B cell (primary cell): ENCODE results near the gene UNC13D.

ENCODE experiments used
- EZH2 ChIP-seq: IDR thresholded peaks from 2 replicates; pipeline ENCODE4 v1.6.1; 2012; ENCODE audit warnings: borderline replicate concordance, low read depth, mild to moderate bottlenecking, moderate library complexity, low read length; ENCODE audit not compliant: insufficient read depth, poor library complexity, severe bottlenecking
- TF ChIP-seq, protein P1 (sequence below): fragments of 200-600 bp; IDR thresholded peaks from one replicate; pipeline ENCODE4 v1.8.0; 2022; ENCODE audit warnings: antibody characterized with exemption, mild to moderate bottlenecking

DNA sequence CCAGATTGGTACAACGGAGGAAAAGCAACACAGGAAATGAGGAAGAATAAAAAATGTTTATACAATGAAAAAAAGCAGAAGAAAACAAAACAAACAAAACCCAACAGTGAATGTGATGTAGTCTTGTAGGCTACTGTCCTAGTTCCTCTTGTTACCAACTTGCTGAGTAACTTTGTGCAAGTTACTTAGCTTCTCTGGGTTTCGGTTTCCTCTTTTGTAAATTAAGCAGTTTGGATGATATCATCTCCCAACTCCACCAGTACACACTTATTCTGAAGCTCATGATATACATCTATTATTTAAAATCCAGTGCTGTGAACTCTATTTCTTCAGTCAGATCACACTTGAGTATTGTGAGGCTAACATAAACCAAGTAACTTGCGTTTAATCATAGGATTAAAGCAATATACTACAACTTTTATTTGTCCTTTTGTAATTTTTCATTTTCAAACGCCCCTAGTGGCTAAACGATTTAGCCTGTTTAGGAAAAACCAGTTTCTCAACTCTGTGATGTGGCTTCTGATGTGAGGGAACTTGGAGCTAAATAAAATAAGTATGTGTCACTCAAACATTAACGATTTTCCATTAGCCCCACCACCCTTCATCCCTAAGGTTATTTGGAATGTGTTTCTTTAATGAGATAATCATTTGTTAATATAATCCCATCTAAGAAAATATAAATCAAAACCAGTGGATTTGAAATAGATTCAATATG, 61.0 kb downstream of the UNC13D start:
- TF ChIP-seq, protein P1, sequence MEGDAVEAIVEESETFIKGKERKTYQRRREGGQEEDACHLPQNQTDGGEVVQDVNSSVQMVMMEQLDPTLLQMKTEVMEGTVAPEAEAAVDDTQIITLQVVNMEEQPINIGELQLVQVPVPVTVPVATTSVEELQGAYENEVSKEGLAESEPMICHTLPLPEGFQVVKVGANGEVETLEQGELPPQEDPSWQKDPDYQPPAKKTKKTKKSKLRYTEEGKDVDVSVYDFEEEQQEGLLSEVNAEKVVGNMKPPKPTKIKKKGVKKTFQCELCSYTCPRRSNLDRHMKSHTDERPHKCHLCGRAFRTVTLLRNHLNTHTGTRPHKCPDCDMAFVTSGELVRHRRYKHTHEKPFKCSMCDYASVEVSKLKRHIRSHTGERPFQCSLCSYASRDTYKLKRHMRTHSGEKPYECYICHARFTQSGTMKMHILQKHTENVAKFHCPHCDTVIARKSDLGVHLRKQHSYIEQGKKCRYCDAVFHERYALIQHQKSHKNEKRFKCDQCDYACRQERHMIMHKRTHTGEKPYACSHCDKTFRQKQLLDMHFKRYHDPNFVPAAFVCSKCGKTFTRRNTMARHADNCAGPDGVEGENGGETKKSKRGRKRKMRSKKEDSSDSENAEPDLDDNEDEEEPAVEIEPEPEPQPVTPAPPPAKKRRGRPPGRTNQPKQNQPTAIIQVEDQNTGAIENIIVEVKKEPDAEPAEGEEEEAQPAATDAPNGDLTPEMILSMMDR = peak; percentile 87
- no peak for TF ChIP-seq EZH2
